Loucy (cell line): ENCODE data around the gene TRAFD1.

ENCODE experiments used
- H2AFZ ChIP-seq: fragments of 200-600 bp; sonication (generic); 2 replicates; pipeline ENCODE4 v1.6.0; 2016; ENCODE audit warnings: antibody characterized with exemption, mild to moderate bottlenecking, low read length, moderate library complexity
- H3F3A ChIP-seq: fragments of 200-600 bp; 2 replicates; pipeline ENCODE4 v1.6.0; 2016; ENCODE audit warnings: antibody characterized with exemption, low read depth, mild to moderate bottlenecking
- H3K27me3 ChIP-seq: fragments of 200-600 bp; sonication (generic); 2 replicates; pipeline ENCODE4 v1.6.1; 2014; ENCODE audit warnings: low read length, mild to moderate bottlenecking; ENCODE audit not compliant: insufficient read depth, poor library complexity, severe bottlenecking
- H3K36me3 ChIP-seq: fragments of 200-600 bp; sonication (generic); 2 replicates; pipeline ENCODE4 v1.6.1; 2016; ENCODE audit warnings: low read length; ENCODE audit not compliant: insufficient read depth
- H3K4me1 ChIP-seq: fragments of 200-600 bp; sonication (generic); 2 replicates; pipeline ENCODE4 v1.5.1; 2014; ENCODE audit warnings: low read length, mild to moderate bottlenecking; ENCODE audit not compliant: insufficient read depth, poor library complexity, severe bottlenecking
- H3K4me2 ChIP-seq: fragments of 200-600 bp; sonication (generic); 2 replicates; pipeline ENCODE4 v1.6.0; 2014; ENCODE audit warnings: antibody characterized with exemption, low read length, low read depth, mild to moderate bottlenecking; ENCODE audit not compliant: poor library complexity, severe bottlenecking
- H3K4me3 ChIP-seq: fragments of 200-600 bp; sonication (generic); 2 replicates; pipeline ENCODE4 v1.5.1; 2014; ENCODE audit warnings: low read length, mild to moderate bottlenecking, mixed read lengths; ENCODE audit not compliant: poor library complexity, severe bottlenecking
- H3K79me2 ChIP-seq: fragments of 200-600 bp; sonication (generic); 2 replicates; pipeline ENCODE4 v1.6.1; 2014; ENCODE audit warnings: low read length; ENCODE audit not compliant: insufficient read depth
- H3K9ac ChIP-seq: fragments of 200-600 bp; sonication (generic); 2 replicates; pipeline ENCODE4 v1.6.0; 2014; ENCODE audit warnings: mild to moderate bottlenecking, low read depth, low read length, moderate library complexity; ENCODE audit not compliant: poor library complexity, severe bottlenecking
- H3K9me2 ChIP-seq: fragments of 200-600 bp; sonication (generic); replicated peaks from 2 replicates; pipeline ENCODE4 v1.6.1; 2016; ENCODE audit warnings: low read depth, low read length, mixed read lengths
- H3K9me3 ChIP-seq: fragments of 200-600 bp; sonication (generic); 2 replicates; pipeline ENCODE4 v1.6.1; 2014; ENCODE audit warnings: mild to moderate bottlenecking, antibody characterized with exemption, low read length, low read depth; ENCODE audit not compliant: insufficient read depth
- H4K20me1 ChIP-seq: fragments of 200-600 bp; sonication (generic); 2 replicates; pipeline ENCODE4 v1.6.0; 2014; ENCODE audit warnings: antibody characterized with exemption, low read length, mild to moderate bottlenecking; ENCODE audit not compliant: insufficient read depth, poor library complexity, severe bottlenecking
- EZH2phosphoT487 ChIP-seq: fragments of 200-600 bp; IDR thresholded peaks from 2 replicates; pipeline ENCODE4 v1.6.1; 2018; ENCODE audit warnings: antibody characterized with exemption, mild to moderate bottlenecking, moderate library complexity, borderline replicate concordance
- TF ChIP-seq, protein P1 (sequence below): fragments of 200-600 bp; sonication (generic); conservative IDR thresholded peaks from 2 replicates; pipeline ENCODE4 v1.5.1; 2014; ENCODE audit warnings: mild to moderate bottlenecking, antibody characterized with exemption, low read length

TRAFD1 gene

DNA sequence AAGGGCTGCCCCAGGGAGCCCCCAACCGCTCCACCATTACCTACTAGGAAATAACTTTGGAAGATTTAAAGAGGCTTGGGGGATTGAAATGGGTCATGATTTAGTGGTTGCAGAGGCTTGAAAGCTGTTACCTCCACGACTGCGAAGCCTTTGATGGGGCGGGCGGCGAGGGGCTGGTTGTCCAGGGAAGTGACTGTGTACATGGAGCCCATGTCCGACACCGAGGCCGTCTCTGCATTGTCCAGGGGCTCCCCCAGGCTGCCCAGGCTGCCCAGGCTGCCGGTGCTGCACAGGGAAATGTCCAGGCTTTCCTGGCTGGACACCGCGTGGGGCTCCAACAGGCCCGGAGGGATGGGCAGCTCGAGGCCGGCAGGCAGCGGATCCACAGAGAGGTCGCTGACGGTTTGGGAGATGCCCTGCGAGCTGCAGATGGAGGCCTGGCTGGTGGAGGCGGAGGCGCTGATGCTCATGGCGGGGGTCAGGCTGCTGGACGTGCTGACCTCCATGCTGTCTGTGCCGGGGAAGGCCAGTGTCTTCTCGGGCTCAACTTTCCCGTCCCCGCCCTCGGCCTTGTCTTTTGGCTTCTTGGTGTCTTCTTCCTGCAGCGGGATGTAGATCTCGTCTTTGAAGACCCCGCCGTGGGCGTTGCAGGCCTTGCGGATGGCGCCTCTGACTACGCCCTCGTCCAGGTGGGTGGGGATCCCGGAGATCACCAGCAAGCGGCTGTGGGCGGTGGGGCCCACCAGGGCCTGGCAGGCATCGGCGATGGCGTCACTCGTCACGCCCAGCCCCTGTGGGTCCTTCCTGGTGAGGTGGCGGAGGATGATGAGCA, 58.9 kb downstream of the TRAFD1 start:
- Histone ChIP-seq H3K4me2 (no peak overlapping the region), H3K9me3 (no peaks in the 10 kb centered on the region), H4K20me1 (no peaks in the 10 kb centered on the region), H3K4me1 (no peaks in the 10 kb centered on the region), H3K9ac (no peak overlapping the region), H3F3A (no peaks in the 10 kb centered on the region), H3K4me3 (no peak overlapping the region), H3K27me3 (no peaks in the 10 kb centered on the region), H3K36me3 (peaks cover 40% of the 10 kb centered on the region; the same call in 1 of the 2 replicates), H2AFZ (no peak overlapping the region), H3K79me2 (no peaks in the 10 kb centered on the region), H3K9me2 (no peaks in the 10 kb centered on the region)
- TF ChIP-seq, protein P1, sequence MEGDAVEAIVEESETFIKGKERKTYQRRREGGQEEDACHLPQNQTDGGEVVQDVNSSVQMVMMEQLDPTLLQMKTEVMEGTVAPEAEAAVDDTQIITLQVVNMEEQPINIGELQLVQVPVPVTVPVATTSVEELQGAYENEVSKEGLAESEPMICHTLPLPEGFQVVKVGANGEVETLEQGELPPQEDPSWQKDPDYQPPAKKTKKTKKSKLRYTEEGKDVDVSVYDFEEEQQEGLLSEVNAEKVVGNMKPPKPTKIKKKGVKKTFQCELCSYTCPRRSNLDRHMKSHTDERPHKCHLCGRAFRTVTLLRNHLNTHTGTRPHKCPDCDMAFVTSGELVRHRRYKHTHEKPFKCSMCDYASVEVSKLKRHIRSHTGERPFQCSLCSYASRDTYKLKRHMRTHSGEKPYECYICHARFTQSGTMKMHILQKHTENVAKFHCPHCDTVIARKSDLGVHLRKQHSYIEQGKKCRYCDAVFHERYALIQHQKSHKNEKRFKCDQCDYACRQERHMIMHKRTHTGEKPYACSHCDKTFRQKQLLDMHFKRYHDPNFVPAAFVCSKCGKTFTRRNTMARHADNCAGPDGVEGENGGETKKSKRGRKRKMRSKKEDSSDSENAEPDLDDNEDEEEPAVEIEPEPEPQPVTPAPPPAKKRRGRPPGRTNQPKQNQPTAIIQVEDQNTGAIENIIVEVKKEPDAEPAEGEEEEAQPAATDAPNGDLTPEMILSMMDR: no peak
- TF ChIP-seq EZH2phosphoT487: no peak

DNA sequence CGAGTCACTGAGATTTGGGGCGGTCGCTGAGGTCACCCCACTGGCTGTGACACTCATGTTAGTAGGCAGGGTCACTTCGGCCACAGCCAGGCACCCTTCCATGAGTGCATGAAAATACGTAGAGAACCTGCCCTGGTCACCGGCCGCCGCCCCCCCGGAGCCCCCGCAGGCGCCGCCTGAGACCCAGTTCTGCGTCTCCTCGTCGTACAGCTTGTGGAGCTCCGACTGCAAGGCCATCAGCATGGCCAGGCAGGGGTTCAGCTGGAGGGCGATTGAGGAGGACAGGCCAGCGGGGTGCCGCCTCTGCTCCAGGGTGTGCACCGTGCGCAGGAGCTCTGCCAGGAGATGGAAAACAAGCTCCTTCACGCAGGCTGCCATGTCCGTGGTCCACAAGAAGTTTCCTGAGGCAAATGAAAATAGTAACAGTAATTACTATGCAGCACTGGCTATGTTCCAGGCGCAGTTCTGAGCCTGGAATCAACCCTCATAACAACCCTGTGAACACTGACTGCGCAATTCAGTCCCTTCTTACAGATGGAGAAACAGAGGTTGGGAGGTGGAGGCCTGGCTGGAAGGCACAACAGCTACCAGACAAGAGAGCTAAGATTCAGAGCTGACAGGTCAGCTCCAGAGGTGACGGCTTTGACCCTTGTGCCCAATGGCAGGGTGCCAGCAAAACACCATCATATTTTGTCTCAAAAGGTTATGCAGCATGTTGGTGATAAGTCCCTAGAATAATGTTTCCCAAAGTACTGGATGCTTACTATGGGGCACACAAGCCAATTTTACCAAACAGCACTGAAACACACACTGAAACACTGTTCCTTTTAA, 59.9 kb downstream of the TRAFD1 start:
- TF ChIP-seq, protein P1: no peak
- TF ChIP-seq EZH2phosphoT487: no peak
- no peak overlapping the region for H3K4me3 ChIP-seq
- no peaks in the 10 kb centered on the region for H3K27me3 ChIP-seq
- H3K4me2 ChIP-seq: no peak overlapping the region
- no peaks in the 10 kb centered on the region for H3K4me1 ChIP-seq
- no peaks in the 10 kb centered on the region for H3K9me3 ChIP-seq
- no peaks in the 10 kb centered on the region for H4K20me1 ChIP-seq
- H2AFZ ChIP-seq: no peak overlapping the region
- no peaks in the 10 kb centered on the region for H3F3A ChIP-seq
- no peaks in the 10 kb centered on the region for H3K79me2 ChIP-seq
- no peak overlapping the region for H3K9ac ChIP-seq
- H3K36me3 ChIP-seq: peaks cover 38% of the 10 kb centered on the region; the same call in 1 of the 2 replicates
- H3K9me2 ChIP-seq: no peaks in the 10 kb centered on the region

GRCh38 chr12:112188130-112188830, 62.9 kb downstream of the TRAFD1 start:
- no peaks in the 10 kb centered on the region for H3K9me3 ChIP-seq
- H3K9ac ChIP-seq: no peak overlapping the region
- no peaks in the 10 kb centered on the region for H3F3A ChIP-seq
- H2AFZ ChIP-seq: no peak overlapping the region
- H3K27me3 ChIP-seq: no peaks in the 10 kb centered on the region
- H3K4me2 ChIP-seq: no peak overlapping the region
- H3K4me1 ChIP-seq: no peaks in the 10 kb centered on the region
- no peaks in the 10 kb centered on the region for H4K20me1 ChIP-seq
- no peaks in the 10 kb centered on the region for H3K9me2 ChIP-seq
- TF ChIP-seq, protein P1: no peak
- no peak overlapping the region for H3K4me3 ChIP-seq
- no peaks in the 10 kb centered on the region for H3K79me2 ChIP-seq
- H3K36me3 ChIP-seq: peaks cover 56% of the 10 kb centered on the region; the same call in 1 of the 2 replicates
